HG03196 (cell line): ENCODE data around the gene U2SURP.
"Not testable (repeated sequence)": the region's sequence is repeated elsewhere in the genome, so short reads cannot be mapped to it uniquely, and the experiment has no call there.

ENCODE experiments used
- ATAC-seq: cut with Tn5 transposase; IDR thresholded peaks from one replicate; pipeline ENCODE4 v1.9.1; 2021; ENCODE audit not compliant: unreplicated experiment

Gene U2SURP

GRCh38 chr3:142976621-142977398, 24.6 kb upstream of the U2SURP start:
- no peak for ATAC-seq

DNA sequence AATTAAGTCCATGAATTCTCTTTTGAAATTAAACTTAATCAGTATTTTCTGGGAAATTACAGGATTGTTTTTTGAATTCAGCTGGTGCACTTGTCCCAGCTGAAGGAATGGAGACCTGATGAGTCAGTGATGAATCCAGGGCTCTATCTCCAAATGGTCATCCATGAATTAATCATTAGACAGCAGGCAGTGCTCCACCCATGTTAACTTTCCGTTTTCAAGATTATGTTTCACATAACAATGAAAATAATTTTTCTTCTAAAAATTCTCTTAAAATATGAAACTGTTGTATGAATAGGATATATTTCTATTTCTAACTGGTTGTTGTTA, 24.0 kb upstream of the U2SURP start:
- ATAC-seq: no peak

GRCh38 chr3:142981108-142981507, 20.3 kb upstream of the U2SURP start:
- ATAC-seq: no peak

DNA sequence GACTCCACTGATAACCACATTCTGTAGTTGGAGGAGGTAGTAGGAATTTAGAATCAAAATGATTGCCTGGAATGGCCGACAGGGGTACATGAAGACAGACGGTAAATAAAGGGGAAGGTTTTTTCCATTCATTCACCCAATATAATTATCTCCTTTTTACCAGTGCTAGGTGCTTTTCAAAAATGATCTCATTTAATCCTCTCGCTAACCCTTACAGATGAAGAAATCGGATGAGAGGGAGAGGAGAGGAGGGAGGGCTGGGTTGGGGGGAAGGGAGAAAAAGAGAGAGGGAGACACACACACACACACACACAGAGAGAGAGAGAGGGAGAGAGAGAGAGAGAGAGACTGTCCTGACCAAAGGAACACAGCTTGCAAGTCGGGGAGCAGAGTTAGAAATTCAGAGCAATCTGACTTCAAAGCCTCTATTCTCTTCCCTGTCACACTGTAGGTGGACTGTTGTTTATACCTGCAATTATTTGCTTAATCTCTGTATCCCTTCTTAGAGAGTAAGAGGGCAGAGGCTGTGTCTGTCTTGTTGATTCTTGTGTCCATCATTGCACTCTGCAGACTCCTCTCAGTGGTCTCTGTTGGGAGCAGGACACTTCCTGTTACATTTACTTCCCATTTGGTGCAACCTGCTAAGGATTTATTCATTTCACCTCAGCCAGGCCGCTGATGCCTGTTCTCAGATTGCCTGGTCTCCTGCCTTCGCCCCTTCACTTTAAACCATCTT, 19.2 kb upstream of the U2SURP start:
- no peak for ATAC-seq

GRCh38 chr3:142983318-142983717, 18.1 kb upstream of the U2SURP start:
- ATAC-seq: no peak

DNA sequence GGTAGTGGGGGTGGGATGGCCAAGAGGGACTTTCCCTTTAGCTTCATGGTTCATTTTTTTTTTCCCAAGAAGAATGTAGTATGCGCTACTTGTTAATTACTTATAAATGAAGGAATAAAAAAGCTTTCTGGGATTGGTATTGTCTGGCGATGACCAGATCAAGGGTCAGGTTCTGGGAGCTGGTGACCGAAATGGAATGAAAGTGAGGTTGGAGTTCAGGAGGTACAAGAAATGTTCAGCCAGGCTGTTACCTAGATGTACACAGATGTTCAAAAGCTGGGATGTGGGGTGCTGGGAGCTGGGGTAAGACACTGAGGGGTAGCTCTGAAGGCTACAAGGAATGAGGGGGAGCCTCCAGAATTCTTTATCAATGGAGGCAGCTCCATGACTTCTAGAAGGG, 17.1 kb upstream of the U2SURP start:
- no peak for ATAC-seq

DNA sequence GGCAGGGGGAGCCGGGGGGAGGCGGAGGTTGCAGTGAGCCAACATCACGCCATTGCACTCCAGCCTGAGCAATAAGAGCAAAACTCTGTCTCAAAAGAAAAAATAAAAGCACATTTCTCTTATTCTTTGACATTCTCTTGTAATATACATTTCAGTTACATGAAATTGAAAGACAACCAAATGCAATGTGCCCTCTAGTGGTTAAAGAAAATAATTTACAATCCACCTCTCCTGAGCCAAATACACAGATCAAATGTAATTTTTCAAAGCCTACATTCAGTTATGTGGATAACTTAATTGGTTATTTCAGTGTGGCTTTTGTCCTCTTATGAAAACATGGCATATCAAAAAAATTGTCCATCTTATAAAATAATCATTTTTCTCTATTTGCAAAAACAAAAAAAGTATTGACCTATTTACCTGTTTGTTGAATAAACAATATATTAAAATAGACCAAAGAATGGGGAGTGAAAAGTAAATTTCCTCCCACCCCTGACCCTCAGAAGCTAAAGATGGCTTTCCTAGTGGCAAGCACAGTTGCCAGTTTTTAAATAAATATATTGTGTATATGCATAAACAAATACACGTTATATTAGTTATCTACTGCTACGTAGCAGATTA, 14.2 kb upstream of the U2SURP start:
- no peak for ATAC-seq

GRCh38 chr3:142987707-142988106, 13.7 kb upstream of the U2SURP start:
- peak; percentile 62 for ATAC-seq

DNA sequence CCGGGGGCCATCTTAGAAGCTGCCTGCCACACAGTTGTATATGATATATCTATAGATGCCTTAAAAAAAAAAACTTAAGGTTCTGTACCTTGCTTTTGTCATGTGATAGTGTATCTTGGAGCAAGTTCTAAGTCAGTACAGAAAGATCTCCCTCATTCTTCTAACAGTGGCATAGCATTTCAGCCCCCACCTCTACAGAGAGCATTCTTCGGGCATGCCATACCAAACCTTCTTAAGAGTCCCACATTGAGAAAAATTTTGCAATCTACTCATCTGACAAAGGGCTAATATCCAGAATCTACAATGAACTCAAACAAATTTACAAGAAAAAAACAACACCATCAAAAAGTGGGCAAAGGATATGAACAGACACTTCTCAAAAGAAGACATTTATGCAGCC, 13.1 kb upstream of the U2SURP start:
- ATAC-seq: not testable (repeated sequence)

GRCh38 chr3:142988826-142989225, 12.5 kb upstream of the U2SURP start:
- ATAC-seq: not testable (repeated sequence)

DNA sequence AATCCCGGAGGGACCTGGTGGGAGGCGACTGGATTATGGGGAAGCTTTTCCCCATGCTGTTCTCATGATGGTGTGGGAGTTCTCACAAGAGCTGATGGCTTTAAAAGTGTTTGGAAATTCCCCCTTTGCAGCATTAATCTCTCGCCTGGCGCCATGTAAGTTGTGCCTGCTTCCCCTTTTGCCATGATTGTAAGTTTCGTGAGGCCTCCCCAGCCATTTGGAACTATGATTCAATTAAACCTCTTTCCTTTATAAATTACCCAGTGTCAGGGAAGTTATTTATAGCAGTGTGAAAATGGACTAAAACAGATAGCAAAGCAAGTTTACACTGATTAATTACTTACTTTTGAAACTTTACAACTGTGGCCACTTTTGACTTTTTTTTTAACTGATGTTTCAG, 10.6 kb upstream of the U2SURP start:
- no peak for ATAC-seq

DNA sequence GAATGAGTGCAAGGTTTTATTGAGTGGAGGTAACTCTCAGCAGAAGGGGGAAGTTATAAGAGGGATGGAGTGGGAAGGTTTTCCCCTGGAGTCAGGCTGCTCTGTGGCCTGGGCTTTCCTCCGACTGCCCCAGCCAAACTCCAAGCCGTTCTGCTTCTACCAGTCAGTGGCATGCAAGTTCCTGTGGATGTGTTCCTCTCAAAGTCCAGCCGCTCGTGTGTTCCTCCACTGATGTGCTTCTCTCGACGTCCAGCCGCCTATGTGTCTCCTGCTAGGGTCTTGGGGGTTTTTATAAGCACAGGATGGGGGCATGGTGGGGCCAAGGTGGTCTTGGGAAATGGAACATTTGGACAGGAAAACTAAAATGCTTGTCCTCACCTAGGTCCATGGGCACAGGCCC, 9.0 kb upstream of the U2SURP start:
- ATAC-seq: no peak

- peak; percentile 75 for ATAC-seq
Observed at GRCh38 chr3:142993958-142994442, 7.4 kb upstream of the U2SURP start.

DNA sequence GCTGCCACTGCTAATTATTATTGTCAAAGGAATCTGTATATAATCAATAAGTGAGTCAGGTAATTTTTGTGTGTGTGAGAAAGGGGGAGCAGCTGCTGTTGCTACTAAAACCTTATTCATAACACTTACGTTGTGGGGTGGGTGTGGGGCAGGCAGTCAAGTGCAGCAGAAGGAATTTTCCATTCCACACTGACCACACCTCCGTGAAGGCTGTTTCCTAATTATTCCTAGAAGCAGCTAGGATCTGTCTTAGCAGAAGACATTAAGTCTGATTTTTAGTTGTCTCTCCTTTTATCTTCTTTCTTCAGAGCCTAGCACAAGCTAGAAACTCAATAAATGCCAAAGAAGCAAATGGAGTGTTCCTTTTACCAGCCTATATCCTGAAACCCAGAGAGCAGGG, 4.0 kb upstream of the U2SURP start:
- no peak for ATAC-seq

GRCh38 chr3:142998439-142998838, 2.9 kb upstream of the U2SURP start:
- ATAC-seq: no peak

DNA sequence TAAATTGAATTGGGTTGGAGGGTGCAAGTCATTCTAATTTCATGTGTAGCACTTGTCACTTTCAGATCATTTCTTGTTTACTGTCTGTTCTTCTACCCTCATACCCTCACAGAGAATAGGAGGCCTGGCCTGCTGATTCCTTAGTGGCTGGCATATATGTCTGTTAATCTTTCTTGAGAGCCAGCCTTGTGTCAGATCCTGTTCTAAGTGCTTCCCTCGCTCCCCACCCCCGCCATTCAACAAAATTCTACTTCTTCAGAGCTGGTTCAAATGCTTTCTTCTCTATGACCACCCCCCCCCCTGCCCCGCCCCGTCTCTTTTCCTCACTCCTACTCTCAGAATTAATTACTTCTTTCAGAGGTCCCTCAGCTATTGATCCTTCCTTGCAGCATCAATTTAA, 1.5 kb upstream of the U2SURP start:
- no peak for ATAC-seq

DNA sequence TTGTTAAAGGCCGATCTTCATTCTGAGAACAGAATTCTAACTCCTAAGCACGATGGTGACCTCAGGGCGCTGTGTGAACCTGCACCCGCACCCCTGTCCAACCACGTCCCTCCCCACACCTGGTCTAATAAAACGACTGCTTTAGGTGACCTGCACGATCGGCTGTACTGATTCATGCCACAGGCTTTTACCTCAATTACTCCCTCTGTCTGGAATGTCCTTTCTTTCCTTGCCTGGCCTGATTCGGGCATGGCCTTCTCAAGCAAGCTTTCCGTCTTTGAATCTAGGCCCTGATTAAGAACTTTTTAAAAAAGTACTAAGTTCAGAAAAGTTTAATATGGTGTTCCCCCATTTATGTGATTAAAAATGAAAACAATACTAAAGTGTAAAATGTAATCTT, 842 bp upstream of the U2SURP start:
- no peak for ATAC-seq

- ATAC-seq: peak; percentile 65
Observed at GRCh38 chr3:143001034-143001368, 369 bp upstream of the U2SURP start.

DNA sequence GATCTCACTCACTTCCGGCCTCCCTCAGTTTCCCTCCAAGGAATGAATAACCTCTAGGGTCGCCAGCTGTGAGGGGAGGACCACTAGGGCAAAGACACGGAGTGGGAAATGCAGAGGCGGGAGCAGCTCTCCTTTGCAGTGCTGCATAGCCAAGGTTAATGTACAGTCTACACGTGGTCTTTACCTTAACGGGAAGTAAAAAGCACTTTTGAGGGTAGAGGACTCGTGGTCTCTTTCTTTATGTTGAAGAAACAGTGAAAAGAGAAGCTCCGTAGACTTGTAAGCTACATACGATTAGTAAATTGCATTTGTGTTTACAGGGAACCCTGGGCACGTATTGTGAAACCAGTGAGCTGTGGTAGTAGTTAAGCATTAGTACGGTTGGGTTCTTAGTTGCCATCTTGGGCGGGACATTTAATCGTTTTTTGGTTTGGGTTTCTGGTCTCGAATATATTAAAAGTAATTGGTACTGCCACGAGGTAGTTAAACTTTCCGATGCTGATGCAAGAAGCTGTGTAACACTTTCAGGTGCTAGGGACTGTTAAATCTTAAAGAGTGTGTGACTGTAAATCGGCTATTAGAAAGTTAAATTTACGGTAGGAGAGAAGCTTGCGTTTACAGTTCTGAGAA, 828 bp downstream of the U2SURP start:
- peak; percentile 22 for ATAC-seq

- ATAC-seq: no peak
Observed at GRCh38 chr3:143002727-143003126, 1.4 kb downstream of the U2SURP start.

- ATAC-seq: no peak
Observed at GRCh38 chr3:143004823-143005222, 3.5 kb downstream of the U2SURP start.

DNA sequence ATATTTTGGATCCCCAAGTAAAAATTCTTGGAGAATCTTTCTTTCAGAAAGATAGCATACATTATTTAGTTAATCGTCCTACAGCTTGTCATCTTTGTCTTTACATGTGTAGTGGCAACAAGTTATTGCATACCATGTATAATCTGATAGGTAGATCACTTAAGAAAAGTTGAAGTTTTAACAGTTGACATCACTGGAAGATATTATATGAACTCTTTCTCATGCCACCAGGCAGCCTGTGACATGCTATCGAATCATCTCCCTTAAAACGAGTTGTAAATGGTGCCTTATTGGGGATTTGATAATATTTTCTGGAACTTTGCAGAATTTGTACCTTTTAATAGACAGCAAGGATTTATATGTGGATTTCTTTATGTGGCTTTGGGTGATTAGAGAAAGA, 8.7 kb downstream of the U2SURP start:
- ATAC-seq: no peak
